NCI-H1092 (cell line): ENCODE data around the gene CLDND2.

ENCODE experiments used
- DNase-seq: peaks from one replicate; lab custom pipeline; 2025; lab: John Stamatoyannopoulos, UW

Gene CLDND2

GRCh38 chr19:51380379-51380778, 11.6 kb upstream of the CLDND2 start:
- DNase-seq, result no peak

GRCh38 chr19:51377422-51377821, 8.6 kb upstream of the CLDND2 start:
- no peak for DNase-seq

GRCh38 chr19:51375504-51376221, 6.9 kb upstream of the CLDND2 start:
- no peak for DNase-seq

- DNase-seq, result no peak
Observed at GRCh38 chr19:51372649-51373504, 4.1 kb upstream of the CLDND2 start, which contains the start of gene NKG7. NKG7 (minus strand) TSS chr19:51372654; CDS start chr19:51372535, 119 bp downstream.

GRCh38 chr19:51372021-51372648, 3.3 kb upstream of the CLDND2 start:
- no peak for DNase-seq

- no peak for DNase-seq
Observed at GRCh38 chr19:51371186-51371690, 2.4 kb upstream of the CLDND2 start.

- DNase-seq, result no peak
Observed at GRCh38 chr19:51370230-51370629, 1.4 kb upstream of the CLDND2 start.

GRCh38 chr19:51367565-51368365, 1.0 kb downstream of the CLDND2 start:
- DNase-seq, result peak; percentile 90

- DNase-seq, result no peak
Observed at GRCh38 chr19:51367255-51367564, 1.6 kb downstream of the CLDND2 start.

GRCh38 chr19:51366389-51367254, 2.2 kb downstream of the CLDND2 start:
- DNase-seq, result peak; percentile 93

- DNase-seq, result no peak
Observed at GRCh38 chr19:51365965-51366388, 2.8 kb downstream of the CLDND2 start, which contains the start of gene ETFB. ETFB (minus strand) TSS chr19:51366388; CDS start chr19:51366326, 62 bp downstream.

- DNase-seq, result no peak
Observed at GRCh38 chr19:51365211-51365964, 3.4 kb downstream of the CLDND2 start.

GRCh38 chr19:51364200-51365106, 4.3 kb downstream of the CLDND2 start:
- no peak for DNase-seq

- DNase-seq, result no peak
Observed at GRCh38 chr19:51361239-51361638, 7.6 kb downstream of the CLDND2 start.

GRCh38 chr19:51359294-51359693, 9.5 kb downstream of the CLDND2 start:
- no peak for DNase-seq

GRCh38 chr19:51357952-51358351, 10.9 kb downstream of the CLDND2 start:
- no peak for DNase-seq

- DNase-seq, result no peak
Observed at GRCh38 chr19:51356159-51356801, 12.5 kb downstream of the CLDND2 start.

GRCh38 chr19:51354742-51355148, 14.1 kb downstream of the CLDND2 start:
- DNase-seq, result no peak
